ENCODE results near the gene PLXNA4.

PLXNA4 gene

GRCh38 chr7:132122901-132123300 is 453.4 kb downstream of the PLXNA4 start:
- no peak for DNase-seq (ENCODE audit: extremely low spot score)
- TF ChIP-seq CTCF (IDR thresholded peaks at IDR 0.05; ENCODE audit: control extremely low read depth, extremely low read depth, low read depth, missing control alignments): no peak
- CTCF ChIA-PET: no interaction called here
- POLR2A ChIA-PET: no interaction called here

- POLR2A ChIA-PET: no interaction called here
- no peak for TF ChIP-seq CTCF (IDR thresholded peaks at IDR 0.05; ENCODE audit: control extremely low read depth, extremely low read depth, low read depth, missing control alignments)
- no peak for DNase-seq (ENCODE audit: extremely low spot score)
- CTCF ChIA-PET: no interaction called here
Observed at GRCh38 chr7:132121987-132122386, 454.3 kb downstream of the PLXNA4 start.

- ChIA-PET POLR2A (no interaction called here), CTCF (no interaction called here)
- no peak for DNase-seq (ENCODE audit: extremely low spot score)
- no peak for TF ChIP-seq CTCF (IDR thresholded peaks at IDR 0.05; ENCODE audit: control extremely low read depth, extremely low read depth, low read depth, missing control alignments)
Observed at GRCh38 chr7:132118641-132119040, 457.6 kb downstream of the PLXNA4 start.

- TF ChIP-seq CTCF (IDR thresholded peaks at IDR 0.05; ENCODE audit: control extremely low read depth, extremely low read depth, low read depth, missing control alignments): no peak
- ChIA-PET POLR2A (no interaction called here), CTCF (no interaction called here)
- DNase-seq (ENCODE audit: extremely low spot score): no peak
Observed at GRCh38 chr7:132117636-132118035, 458.6 kb downstream of the PLXNA4 start.

GRCh38 chr7:132117181-132117580 is 459.1 kb downstream of the PLXNA4 start:
- ChIA-PET CTCF (no interaction called here), POLR2A (no interaction called here)
- DNase-seq (ENCODE audit: extremely low spot score): no peak
- TF ChIP-seq CTCF (IDR thresholded peaks at IDR 0.05; ENCODE audit: control extremely low read depth, extremely low read depth, low read depth, missing control alignments): no peak

GRCh38 chr7:132116369-132116768 is 459.9 kb downstream of the PLXNA4 start:
- ChIA-PET CTCF (no interaction called here), POLR2A (no interaction called here)
- no peak for TF ChIP-seq CTCF (IDR thresholded peaks at IDR 0.05; ENCODE audit: control extremely low read depth, extremely low read depth, low read depth, missing control alignments)
- DNase-seq (ENCODE audit: extremely low spot score): no peak

- DNase-seq (ENCODE audit: extremely low spot score): no peak
- POLR2A ChIA-PET: no interaction called here
- CTCF ChIA-PET: no interaction called here
- no peak for TF ChIP-seq CTCF (IDR thresholded peaks at IDR 0.05; ENCODE audit: control extremely low read depth, extremely low read depth, low read depth, missing control alignments)
Observed at GRCh38 chr7:132115758-132116157, 460.5 kb downstream of the PLXNA4 start.
